Endodermal cell (in vitro differentiated cells): Measurements from ENCODE around the gene SPP2. TPM values are rescaled to one million over a fixed set of nuclear protein-coding genes. Genes with fewer than 3 reads are reported as not detected.

ENCODE experiments used
- DNase-seq: peaks from one replicate; pipeline ENCODE4 v3.0.0-alpha.2; 2017
- H3K27ac ChIP-seq: 2 replicates; pipeline ENCODE4 v1.5.1; 2013; ENCODE audit warnings: mild to moderate bottlenecking, low read depth, low read length, moderate library complexity
- H3K27me3 ChIP-seq: 2 replicates; pipeline ENCODE4 v1.6.1; 2013; ENCODE audit warnings: mild to moderate bottlenecking, low read length, moderate library complexity; ENCODE audit not compliant: insufficient read depth, control insufficient read depth, poor library complexity, severe bottlenecking
- H3K36me3 ChIP-seq: 2 replicates; pipeline ENCODE4 v1.7.0; 2013; ENCODE audit warnings: mild to moderate bottlenecking, low read length, moderate library complexity; ENCODE audit not compliant: control insufficient read depth, insufficient read depth
- H3K4me1 ChIP-seq: one replicate; pipeline ENCODE4 v1.7.0; 2013; ENCODE audit warnings: low read length; ENCODE audit not compliant: control insufficient read depth, insufficient read depth
- H3K4me3 ChIP-seq: 2 replicates; pipeline ENCODE4 v1.5.1; 2013; ENCODE audit warnings: mild to moderate bottlenecking, low read length, moderate library complexity
- H3K9ac ChIP-seq: 2 replicates; pipeline ENCODE4 v1.6.1; 2013; ENCODE audit warnings: mild to moderate bottlenecking, low read length, moderate library complexity; ENCODE audit not compliant: poor library complexity, severe bottlenecking; ENCODE audit errors: extremely low read depth
- H3K9me3 ChIP-seq: 2 replicates; pipeline ENCODE4 v1.6.1; 2013; ENCODE audit warnings: mild to moderate bottlenecking, low read length, moderate library complexity; ENCODE audit not compliant: control insufficient read depth
- H3K27ac Mint-ChIP-seq: 2 replicates; pipeline ENCODE4 v1.8.0; 2020; ENCODE audit warnings: mixed read lengths
- H3K27me3 Mint-ChIP-seq: 2 replicates; pipeline ENCODE4 v1.8.0; 2021; ENCODE audit warnings: mild to moderate bottlenecking, mixed read lengths; ENCODE audit not compliant: insufficient read depth
- H3K36me3 Mint-ChIP-seq: 2 replicates; pipeline ENCODE4 v1.8.0; 2020; ENCODE audit warnings: low read depth, mixed read lengths
- H3K4me1 Mint-ChIP-seq: 2 replicates; pipeline ENCODE4 v1.8.0; 2020; ENCODE audit warnings: mixed read lengths
- H3K4me3 Mint-ChIP-seq: 2 replicates; pipeline ENCODE4 v1.8.0; 2020; ENCODE audit warnings: mild to moderate bottlenecking, moderate library complexity, mixed read lengths
- H3K9me3 Mint-ChIP-seq: 2 replicates; pipeline ENCODE4 v1.8.0; 2020; ENCODE audit warnings: mild to moderate bottlenecking, mixed read lengths
- CTCF ChIP-seq: fragments of 200-600 bp; sonication (generic); conservative IDR thresholded peaks from 2 replicates; pipeline ENCODE4 v1.5.0; 2021; ENCODE audit warnings: antibody characterized with exemption, mild to moderate bottlenecking
- WGBS, 2 experiments: methylation state at CpG; one replicate each; pipeline versions ENCODE4 v1.1.5 to v1.1.7; 2013; ENCODE audit warnings: missing lambda C conversion rate in 2 of 2, mixed read lengths in 1 of 2; ENCODE audit not compliant: insufficient coverage in 1 of 2, insufficient read length in 1 of 2; 5-methylcytosine and 5-hydroxymethylcytosine counted together
- total RNA-seq, 2 donors: library from RNA; stranded (reverse); fragmentation: NEBNext Ultra II Directional in 1 of 2; extraction: Animal tissue kit (Norgen Biotek cat#: 25700) in 1 of 2; gene quantifications; 2 replicates in 1 of 2; 3 replicates in 1 of 2; pipeline ENCODE4 v1.2.1, GENCODE V29; 2021

Gene SPP2
- total RNA-seq, 2 donors from 2014 or later: not detected

- Mint-ChIP-seq H3K4me1 (no peaks in the 10 kb centered on the region), H3K27me3 (no peaks in the 10 kb centered on the region), H3K27ac (no peak overlapping the region), H3K36me3 (no peaks in the 10 kb centered on the region), H3K9me3 (peaks cover 38% of the 10 kb centered on the region), H3K4me3 (no peak overlapping the region)
- 80 to 94% methylated on average over 1 to 2 of the region's 2 CpGs for WGBS, 2 experiments
- H3K4me1 ChIP-seq: no peaks in the 10 kb centered on the region
- no peak overlapping the region for H3K9ac ChIP-seq
- peaks cover 11% of the 10 kb centered on the region for H3K9me3 ChIP-seq
- no peak overlapping the region for H3K27ac ChIP-seq
- H3K36me3 ChIP-seq: no peaks in the 10 kb centered on the region
- TF ChIP-seq CTCF: no peak
- H3K27me3 ChIP-seq: no peaks in the 10 kb centered on the region
- DNase-seq: no peak
- no peak overlapping the region for H3K4me3 ChIP-seq
Observed at GRCh38 chr2:234020332-234020731, 30.2 kb upstream of the SPP2 start.

GRCh38 chr2:234022424-234022823, 28.1 kb upstream of the SPP2 start:
- 98 to 100% methylated on average over 1 of the region's 1 CpG for WGBS, 2 experiments
- DNase-seq: no peak
- H3K4me3 ChIP-seq: no peak overlapping the region
- Mint-ChIP-seq H3K36me3 (no peaks in the 10 kb centered on the region), H3K9me3 (peaks cover 37% of the 10 kb centered on the region), H3K27ac (no peak overlapping the region), H3K27me3 (no peaks in the 10 kb centered on the region), H3K4me1 (no peaks in the 10 kb centered on the region), H3K4me3 (no peak overlapping the region)
- no peak overlapping the region for H3K9ac ChIP-seq
- no peaks in the 10 kb centered on the region for H3K27me3 ChIP-seq
- H3K36me3 ChIP-seq: no peaks in the 10 kb centered on the region
- H3K9me3 ChIP-seq: peaks cover 11% of the 10 kb centered on the region
- no peak overlapping the region for H3K27ac ChIP-seq
- TF ChIP-seq CTCF: no peak
- no peaks in the 10 kb centered on the region for H3K4me1 ChIP-seq

- no peak overlapping the region for H3K27ac Mint-ChIP-seq
- no peaks in the 10 kb centered on the region for H3K36me3 Mint-ChIP-seq
- Histone ChIP-seq H3K9me3 (peaks cover 11% of the 10 kb centered on the region), H3K27ac (no peak overlapping the region), H3K4me3 (no peak overlapping the region), H3K27me3 (no peaks in the 10 kb centered on the region), H3K4me1 (no peaks in the 10 kb centered on the region), H3K9ac (no peak overlapping the region), H3K36me3 (no peaks in the 10 kb centered on the region)
- H3K27me3 Mint-ChIP-seq: no peaks in the 10 kb centered on the region
- peaks cover 30% of the 10 kb centered on the region for H3K9me3 Mint-ChIP-seq
- no peak overlapping the region for H3K4me3 Mint-ChIP-seq
- TF ChIP-seq CTCF: no peak
- 93 to 97% methylated on average over 11 to 29 of the region's 29 CpGs for WGBS, 2 experiments
- no peaks in the 10 kb centered on the region for H3K4me1 Mint-ChIP-seq
- no peak for DNase-seq
Observed at GRCh38 chr2:234024304-234024703, 26.2 kb upstream of the SPP2 start.
